ENCODE results near the gene ADORA3.

ADORA3 gene

DNA sequence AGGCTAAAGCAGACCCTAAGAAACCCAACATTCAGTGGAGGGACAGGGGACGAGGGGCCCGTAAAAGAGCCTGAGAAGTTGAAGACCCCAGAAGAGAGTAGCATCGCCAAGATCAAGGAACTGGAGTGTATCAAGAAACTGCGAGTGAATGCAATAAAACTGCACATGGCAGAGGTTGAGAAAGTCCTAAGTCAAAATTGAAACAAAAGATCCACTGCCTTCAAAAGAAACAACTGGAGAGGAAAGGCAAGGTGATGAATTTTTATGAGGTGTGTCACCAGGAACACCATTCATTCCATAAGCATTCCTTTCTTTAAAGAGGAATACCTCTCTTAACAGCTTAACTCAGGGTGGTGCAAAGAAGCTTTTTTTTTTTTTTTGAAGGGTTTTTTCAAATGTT lies 38.3 kb upstream of the ADORA3 start:
- H3K27me3 ChIP-seq (replicated peaks; ENCODE audit: control insufficient read depth, insufficient read depth, low read length), result no peaks in the 10 kb centered on the region
- no peak overlapping the region for H3K4me3 ChIP-seq (replicated peaks; ENCODE audit: low read depth, low read length)
- DNase-seq (ENCODE audit: extremely low read depth, insufficient read length), result no peak
- H3K36me3 ChIP-seq (ENCODE audit: control insufficient read depth, insufficient read depth, low read length), result no peaks in the 10 kb centered on the region
- TF ChIP-seq, protein P1, sequence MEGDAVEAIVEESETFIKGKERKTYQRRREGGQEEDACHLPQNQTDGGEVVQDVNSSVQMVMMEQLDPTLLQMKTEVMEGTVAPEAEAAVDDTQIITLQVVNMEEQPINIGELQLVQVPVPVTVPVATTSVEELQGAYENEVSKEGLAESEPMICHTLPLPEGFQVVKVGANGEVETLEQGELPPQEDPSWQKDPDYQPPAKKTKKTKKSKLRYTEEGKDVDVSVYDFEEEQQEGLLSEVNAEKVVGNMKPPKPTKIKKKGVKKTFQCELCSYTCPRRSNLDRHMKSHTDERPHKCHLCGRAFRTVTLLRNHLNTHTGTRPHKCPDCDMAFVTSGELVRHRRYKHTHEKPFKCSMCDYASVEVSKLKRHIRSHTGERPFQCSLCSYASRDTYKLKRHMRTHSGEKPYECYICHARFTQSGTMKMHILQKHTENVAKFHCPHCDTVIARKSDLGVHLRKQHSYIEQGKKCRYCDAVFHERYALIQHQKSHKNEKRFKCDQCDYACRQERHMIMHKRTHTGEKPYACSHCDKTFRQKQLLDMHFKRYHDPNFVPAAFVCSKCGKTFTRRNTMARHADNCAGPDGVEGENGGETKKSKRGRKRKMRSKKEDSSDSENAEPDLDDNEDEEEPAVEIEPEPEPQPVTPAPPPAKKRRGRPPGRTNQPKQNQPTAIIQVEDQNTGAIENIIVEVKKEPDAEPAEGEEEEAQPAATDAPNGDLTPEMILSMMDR (IDR thresholded peaks at IDR 0.05; ENCODE audit: insufficient read depth, low read length, poor library complexity, severe bottlenecking), result no peak

DNA sequence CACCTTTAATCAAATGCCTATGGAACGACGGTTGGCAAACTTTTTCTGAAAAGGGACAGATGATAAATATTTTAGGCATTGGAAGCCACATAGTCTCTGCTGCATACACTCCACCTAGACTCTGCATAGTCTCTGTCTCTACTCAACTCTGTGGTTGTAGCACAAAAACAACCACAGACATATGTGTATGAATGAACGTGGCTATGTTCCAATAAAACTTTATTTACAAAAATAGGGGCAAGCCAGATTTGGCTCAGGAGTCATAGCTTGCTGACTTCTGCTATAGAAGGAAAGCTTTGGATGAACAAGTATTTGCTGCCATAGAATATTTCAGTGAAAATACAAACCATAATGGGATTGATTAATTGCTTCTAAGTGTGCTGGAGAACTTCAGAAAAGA lies 37.5 kb upstream of the ADORA3 start:
- Histone ChIP-seq H3K4me3 (replicated peaks; ENCODE audit: low read depth, low read length) (no peak overlapping the region), H3K27me3 (replicated peaks; ENCODE audit: control insufficient read depth, insufficient read depth, low read length) (no peaks in the 10 kb centered on the region), H3K36me3 (ENCODE audit: control insufficient read depth, insufficient read depth, low read length) (no peaks in the 10 kb centered on the region)
- TF ChIP-seq, protein P1 (IDR thresholded peaks at IDR 0.05; ENCODE audit: insufficient read depth, low read length, poor library complexity, severe bottlenecking), result no peak
- no peak for DNase-seq (ENCODE audit: extremely low read depth, insufficient read length)

DNA sequence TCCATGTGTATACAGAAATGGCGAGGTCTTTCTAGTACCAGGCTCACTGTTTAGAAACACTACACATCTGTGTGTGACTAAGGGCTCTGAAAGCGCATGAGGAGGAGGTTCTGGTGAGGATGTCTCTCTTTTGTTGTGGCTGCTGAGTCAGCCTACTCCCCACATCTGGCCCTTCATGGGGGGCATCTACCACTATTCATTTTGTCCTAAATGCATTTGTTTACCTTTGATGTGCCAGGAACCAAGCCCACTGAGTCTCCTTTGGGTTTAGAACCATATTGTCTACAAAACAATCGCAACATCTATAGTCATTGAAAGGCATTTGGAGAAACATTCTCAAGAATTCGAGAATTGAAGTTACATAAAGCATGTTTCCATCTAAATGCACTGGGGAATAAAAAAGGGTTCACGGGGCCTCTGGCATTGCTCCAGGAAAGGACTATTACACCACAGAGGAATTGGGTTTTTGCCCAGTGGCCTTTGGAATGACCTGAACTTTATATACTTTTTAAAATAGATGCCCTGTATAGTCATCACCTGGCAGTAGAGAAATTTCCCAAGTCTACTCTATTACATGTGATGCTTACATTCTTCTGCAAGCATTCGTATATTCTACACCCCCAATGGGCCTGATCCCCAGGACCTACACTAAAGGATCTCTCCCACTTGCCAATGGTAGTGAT lies 35.1 kb upstream of the ADORA3 start:
- Histone ChIP-seq H3K4me3 (replicated peaks; ENCODE audit: low read depth, low read length) (no peak overlapping the region), H3K27me3 (replicated peaks; ENCODE audit: control insufficient read depth, insufficient read depth, low read length) (no peaks in the 10 kb centered on the region), H3K36me3 (ENCODE audit: control insufficient read depth, insufficient read depth, low read length) (no peaks in the 10 kb centered on the region)
- DNase-seq (ENCODE audit: extremely low read depth, insufficient read length), result no peak
- TF ChIP-seq, protein P1 (IDR thresholded peaks at IDR 0.05; ENCODE audit: insufficient read depth, low read length, poor library complexity, severe bottlenecking), result no peak

DNA sequence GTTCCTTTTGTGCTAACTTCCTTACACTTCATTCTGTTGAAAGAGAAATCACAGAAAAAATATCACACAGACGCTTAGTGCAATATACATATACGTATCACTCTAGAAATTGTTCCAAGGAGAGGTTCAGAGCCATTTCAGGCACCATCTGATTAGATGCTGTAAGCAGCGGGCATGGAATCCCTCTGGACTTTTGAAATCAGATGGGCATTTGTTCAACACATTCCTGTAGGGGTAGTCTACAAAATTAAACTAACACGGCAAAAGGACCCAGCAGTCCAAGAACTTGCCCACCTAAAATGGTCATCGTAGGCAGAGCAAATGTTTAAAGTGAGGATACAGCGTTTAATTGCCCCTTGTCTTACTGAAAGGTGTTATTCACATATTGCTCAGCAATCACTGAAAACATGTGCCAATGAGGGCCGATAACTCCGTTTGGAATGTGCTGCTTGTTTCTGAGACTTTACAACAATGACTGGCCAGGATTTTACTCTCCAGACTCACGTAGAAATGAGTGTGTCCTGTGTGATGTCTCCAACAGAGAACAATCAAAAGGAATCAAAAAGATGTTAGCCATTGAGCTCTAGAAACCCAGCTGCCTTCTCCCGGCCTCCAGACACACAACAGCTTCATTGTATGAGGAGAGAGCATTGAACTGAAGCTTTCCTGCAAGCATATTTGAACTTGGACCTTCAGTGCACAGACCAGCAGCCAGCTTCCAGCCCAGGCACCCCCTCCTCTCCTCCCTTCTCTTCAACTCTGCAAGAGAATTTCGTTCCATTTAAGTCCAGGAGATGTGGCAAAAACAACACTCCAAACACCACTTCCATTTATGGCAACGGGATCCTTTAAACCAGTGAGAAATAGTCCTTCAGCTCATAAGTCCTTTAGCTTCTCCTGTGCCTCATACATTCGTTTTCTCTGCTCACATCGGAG lies 32.1 kb upstream of the ADORA3 start:
- DNase-seq (ENCODE audit: extremely low read depth, insufficient read length), result no peak
- TF ChIP-seq, protein P1 (IDR thresholded peaks at IDR 0.05; ENCODE audit: insufficient read depth, low read length, poor library complexity, severe bottlenecking), result no peak
- H3K36me3 ChIP-seq (ENCODE audit: control insufficient read depth, insufficient read depth, low read length), result no peaks in the 10 kb centered on the region
- H3K4me3 ChIP-seq (replicated peaks; ENCODE audit: low read depth, low read length), result no peak overlapping the region
- H3K27me3 ChIP-seq (replicated peaks; ENCODE audit: control insufficient read depth, insufficient read depth, low read length), result no peaks in the 10 kb centered on the region

DNA sequence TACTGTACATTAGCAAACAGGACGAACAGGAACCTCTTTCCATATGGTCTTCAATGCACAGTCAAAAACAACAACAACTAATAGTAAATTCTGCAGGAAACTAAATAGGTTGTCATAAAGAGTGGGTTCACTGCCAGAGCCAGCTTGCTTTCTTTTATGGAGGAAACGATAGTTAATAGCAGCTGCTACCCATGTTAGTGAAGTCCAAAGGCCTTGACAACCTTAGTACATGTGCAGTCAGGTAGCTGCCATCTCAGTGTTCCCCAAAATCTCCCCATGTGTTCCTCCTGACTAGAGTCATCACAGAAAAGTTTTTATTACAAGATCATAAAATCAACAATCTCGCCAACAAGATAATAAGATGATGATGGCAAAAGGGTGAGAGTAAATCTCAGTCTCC lies 16.6 kb upstream of the ADORA3 start:
- no peaks in the 10 kb centered on the region for H3K36me3 ChIP-seq (ENCODE audit: control insufficient read depth, insufficient read depth, low read length)
- DNase-seq (ENCODE audit: extremely low read depth, insufficient read length), result no peak
- H3K4me3 ChIP-seq (replicated peaks; ENCODE audit: low read depth, low read length), result no peak overlapping the region
- TF ChIP-seq, protein P1 (IDR thresholded peaks at IDR 0.05; ENCODE audit: insufficient read depth, low read length, poor library complexity, severe bottlenecking), result no peak
- H3K27me3 ChIP-seq (replicated peaks; ENCODE audit: control insufficient read depth, insufficient read depth, low read length), result no peaks in the 10 kb centered on the region

All from GM06990 (cell line).